ENCODE measurements around the gene EEF1A2. TPM values are rescaled to one million over a fixed set of nuclear protein-coding genes. Genes with fewer than 3 reads are reported as not detected.

Gene EEF1A2
- total RNA-seq, 2 experiments from 2014 or later, result 0.13 TPM; not detected in 1

DNA sequence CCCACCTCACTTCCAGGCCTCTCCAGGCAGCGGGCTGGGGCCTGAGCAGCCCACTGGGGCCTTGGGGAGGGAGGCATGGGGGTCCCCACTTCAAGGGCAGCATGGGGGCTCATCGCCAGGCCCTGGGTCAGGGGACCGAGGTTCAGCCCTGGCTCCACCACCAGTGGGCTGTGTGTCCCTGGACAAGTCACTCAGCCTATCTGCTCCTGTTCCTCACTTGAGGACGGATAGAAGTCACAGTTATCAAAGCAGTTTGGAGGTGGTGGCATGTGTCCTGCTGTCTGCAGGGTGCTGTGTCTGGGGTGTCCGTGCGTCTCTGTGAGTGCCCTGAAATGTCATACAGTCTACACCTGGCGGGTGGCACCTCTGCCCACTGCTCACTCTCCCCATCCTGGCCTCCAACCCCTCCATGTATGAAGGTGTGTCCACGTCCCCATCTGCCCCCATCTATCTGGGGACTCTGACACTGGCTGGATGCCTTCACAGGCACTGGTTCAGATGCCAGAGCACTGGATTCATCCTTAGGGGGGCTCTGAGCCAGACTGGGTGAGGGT is 3.6 kb downstream of the EEF1A2 start:
- ChIA-PET CTCF (interaction anchor here (1.0 to 3.0 kb wide), 7 partner anchors 10 to 370 kb away, joined by 3 to 23 read pairs (median 7); partner anchors contain the start of genes PPDPF, PTK6 and TPD52L2), POLR2A (no interaction called here)

DNA sequence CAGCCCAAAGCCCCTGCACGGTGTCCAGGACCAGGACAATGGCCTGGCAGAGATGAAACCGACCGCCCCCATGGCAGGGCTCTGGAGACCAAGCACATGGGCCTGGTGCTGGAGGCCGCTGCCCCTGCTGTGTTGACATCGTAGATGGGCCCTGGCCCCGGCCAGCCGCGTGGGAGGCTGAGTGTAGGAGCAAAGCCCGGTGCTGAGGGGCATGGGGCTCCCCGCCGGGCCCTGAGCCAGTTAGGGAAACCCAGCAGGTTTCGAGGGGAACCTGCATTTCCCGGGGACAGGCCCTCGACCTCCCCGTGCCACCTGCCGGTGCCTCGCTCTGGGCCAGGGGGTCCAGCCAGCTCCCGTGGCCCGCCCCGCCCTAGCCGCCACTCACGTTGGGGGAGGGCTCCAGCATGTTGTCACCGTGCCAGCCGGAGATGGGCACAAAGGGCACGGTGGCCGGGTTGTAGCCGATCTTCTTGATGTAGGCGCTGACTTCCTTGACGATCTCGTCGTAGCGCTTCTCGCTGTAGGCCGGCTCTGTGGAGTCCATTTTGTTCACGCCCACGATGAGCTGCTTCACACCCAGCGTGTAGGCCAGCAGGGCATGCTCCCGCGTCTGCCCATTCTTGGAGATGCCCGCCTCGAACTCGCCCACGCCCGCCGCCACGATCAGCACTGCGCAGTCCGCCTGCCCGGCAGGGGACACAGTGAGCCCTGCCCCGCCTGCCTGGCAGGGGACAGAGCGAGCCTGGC is 4.3 kb downstream of the EEF1A2 start:
- CTCF ChIA-PET, result interaction anchor here (1.0 kb wide), 1 partner anchor 24 kb away, joined by 3 read pairs; no protein-coding TSS in a partner anchor
- POLR2A ChIA-PET, result no interaction called here

DNA sequence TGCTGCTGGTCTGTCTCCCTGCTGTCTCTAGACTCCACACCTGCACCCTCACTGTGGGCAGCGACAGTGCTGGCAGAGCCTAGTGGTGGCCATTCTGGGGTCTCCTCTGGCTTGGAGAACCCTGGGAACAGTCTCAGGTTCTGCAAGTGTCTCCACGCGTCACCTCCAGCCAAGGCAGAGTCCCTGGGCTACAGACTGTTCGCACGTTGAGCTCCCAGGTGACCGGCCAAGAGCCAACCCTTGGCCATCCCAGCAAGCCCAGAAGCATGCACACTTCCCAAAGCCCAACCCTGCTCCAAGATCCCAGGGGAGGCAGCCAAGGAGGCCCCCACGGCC is 4.8 kb downstream of the EEF1A2 start:
- ChIA-PET POLR2A (no interaction called here), CTCF (interaction anchor here (0.9 to 1.0 kb wide), 2 partner anchors 9 to 24 kb away, joined by 3 read pairs; no protein-coding TSS in a partner anchor)

DNA sequence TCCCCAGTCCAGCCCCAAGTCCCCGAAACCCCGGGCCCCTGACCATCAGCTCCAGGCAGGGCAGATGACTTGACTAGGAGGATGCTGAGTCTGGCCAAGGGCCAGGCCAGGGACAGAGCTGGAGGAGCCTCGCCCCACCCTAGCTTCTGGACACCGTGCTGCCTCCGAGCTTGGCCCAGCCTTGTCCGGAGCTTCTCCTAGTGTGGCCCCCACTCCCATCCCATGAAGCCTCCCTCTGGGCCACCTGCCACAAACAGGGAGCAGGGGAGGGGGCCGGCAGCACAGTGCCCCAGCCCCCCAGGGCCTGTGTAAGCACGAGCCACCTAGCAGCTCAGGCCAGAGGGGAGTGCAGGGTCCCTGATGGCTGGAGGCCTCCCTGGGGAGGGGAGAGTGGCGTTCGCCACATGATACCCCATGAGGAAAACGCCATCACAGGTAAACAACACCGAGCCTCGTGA is 5.3 kb downstream of the EEF1A2 start:
- ChIA-PET CTCF (interaction anchor here (0.9 kb wide), 1 partner anchor 9 kb away, joined by 3 read pairs; no protein-coding TSS in a partner anchor), POLR2A (no interaction called here)

DNA sequence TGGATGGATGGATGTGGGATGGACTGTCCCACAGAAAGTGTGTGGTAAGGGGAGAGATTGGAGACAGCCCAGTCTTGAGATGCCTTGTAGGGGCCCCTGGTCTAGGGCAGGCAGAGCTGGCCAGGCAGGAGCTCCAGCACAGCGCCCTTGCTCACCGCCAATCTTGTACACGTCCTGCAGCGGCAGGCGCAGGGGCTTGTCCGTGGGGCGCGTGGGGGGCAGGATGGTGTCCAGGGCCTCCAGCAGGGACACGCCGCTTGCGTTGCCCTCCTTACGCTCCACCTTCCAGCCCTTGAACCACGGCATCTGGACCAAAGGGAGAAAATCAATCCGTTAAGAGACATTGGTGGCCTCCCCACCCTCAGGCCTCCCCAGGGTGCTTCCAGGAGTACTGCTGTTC is 5.9 kb downstream of the EEF1A2 start:
- CTCF ChIA-PET, result interaction anchor here (0.9 kb wide), 1 partner anchor 10 kb away, joined by 3 read pairs; no protein-coding TSS in a partner anchor
- POLR2A ChIA-PET, result no interaction called here

DNA sequence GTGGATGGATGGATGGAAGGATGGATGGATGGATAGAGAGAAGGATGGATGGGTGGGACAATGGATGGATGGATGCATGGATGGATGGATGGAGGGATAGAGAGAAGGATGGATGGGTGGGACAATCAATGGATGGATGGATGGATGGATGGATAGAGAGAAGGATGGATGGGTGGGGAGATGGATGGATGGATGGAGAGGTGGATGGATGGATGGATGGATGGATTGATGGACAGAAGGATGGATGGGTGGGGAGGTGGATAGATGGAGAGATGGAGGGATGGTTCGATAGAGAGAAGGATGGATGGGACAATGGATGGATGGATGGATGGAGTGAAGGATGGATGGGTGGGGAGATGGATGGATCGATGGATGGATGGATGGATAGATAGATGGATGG is 6.4 kb downstream of the EEF1A2 start:
- ChIA-PET POLR2A (no interaction called here), CTCF (no interaction called here)

DNA sequence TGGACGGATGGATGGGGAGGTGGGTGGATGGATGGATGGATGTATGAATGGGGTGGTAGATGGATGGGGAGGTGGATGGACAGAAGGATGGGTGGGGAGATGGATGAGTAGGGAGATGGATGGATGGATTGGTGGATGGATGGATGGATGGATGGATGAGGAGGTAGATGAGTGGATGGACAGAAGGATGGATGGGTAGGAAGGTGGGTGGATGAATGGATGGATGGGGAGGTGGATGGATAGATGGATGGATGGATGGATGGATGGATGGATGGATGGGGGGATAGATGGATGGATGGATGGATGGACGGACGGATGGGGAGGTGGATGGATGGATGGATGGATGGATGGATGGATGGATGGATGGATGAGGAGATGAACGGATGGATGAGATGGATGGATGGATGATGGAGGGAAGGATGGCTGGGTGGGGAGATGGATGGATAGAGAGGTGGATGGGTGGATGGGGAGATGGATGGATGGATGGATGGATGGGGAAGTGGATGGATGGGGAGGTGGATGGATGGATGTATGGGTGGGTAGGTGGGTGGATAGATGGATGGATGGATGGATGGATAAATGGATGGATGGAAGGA is 7.2 kb downstream of the EEF1A2 start:
- CTCF ChIA-PET, result no interaction called here
- POLR2A ChIA-PET, result no interaction called here

DNA sequence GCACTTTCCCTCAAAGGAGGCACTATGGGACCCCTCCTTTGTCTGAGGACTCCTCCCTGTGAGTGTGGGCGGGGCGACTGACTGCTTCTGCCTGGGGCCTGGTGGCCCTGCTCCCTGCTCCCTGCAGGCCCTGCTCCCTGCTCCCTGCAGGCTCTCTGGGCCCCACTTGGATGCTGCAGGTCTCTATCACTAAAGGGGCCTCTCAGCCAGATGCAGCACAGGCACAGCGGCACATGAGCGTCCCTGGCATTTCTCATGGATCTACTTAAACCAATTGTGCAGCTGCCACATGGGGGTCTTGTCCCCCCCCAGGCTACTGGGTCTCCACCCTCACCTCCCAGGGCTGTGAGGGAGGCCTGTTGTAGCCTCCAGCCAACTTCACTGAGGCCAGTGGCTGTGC is 7.8 kb downstream of the EEF1A2 start:
- ChIA-PET CTCF (no interaction called here), POLR2A (no interaction called here)

DNA sequence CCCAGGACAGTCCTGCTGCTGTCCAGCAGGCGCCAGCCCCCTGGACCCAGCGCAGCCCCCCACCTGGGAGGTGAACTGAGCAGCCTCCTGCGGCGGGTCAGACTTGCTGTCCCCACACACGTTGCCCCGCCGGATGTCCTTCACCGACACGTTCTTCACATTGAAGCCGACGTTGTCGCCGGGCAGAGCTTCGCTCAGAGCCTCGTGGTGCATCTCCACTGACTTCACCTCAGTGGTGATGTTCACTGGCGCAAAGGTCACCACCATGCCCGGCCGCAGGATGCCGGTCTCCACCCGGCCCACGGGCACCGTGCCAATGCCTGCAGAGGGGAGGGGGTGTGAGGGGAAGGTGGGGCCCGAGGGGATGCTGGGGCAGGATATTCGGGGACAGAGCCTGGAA is 8.5 kb downstream of the EEF1A2 start:
- CTCF ChIA-PET, result no interaction called here
- POLR2A ChIA-PET, result no interaction called here

DNA sequence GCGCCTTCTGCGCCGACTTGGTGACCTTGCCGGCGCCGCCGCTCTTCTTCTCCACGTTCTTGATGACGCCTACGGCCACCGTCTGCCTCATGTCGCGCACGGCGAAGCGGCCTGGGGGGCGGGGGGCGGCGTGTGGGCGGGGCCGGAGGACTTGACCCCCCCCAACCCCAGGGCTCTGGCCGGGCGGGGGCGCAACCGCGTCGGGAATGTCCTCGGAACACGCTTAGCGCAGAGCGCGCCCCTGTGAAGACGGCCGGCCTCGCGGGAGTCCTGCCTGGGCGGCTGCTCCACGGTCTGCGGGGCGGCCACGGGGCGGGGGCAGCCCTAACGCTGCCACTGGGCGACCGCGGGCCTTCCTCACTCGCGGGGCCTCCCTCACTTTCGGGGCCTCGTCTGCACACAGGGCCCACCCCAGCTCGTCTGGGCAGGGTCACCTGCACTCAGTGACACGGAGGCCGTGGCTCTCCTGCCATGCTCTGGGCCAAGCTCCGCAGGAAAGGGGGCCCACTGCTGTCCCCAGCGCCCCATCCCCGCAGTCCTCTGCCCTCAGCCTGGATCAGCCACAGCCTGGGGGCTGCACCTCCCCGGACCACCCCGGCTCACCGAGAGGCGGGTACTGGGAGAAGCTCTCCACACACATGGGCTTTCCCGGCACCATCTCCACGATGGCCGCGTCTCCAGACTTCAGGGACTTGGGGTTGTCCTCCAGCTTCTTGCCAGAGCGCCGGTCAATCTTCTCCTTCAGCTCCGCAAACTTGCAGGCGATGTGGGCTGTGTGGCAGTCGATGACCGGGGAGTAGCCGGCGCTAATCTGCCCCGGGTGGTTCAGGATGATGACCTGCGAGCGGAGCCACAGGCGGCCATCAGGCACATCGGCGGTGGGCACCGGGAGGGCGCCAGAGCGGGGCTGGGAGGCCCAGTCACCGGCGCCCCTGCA is 10.3 kb downstream of the EEF1A2 start:
- CTCF ChIA-PET, result no interaction called here
- POLR2A ChIA-PET, result no interaction called here

DNA sequence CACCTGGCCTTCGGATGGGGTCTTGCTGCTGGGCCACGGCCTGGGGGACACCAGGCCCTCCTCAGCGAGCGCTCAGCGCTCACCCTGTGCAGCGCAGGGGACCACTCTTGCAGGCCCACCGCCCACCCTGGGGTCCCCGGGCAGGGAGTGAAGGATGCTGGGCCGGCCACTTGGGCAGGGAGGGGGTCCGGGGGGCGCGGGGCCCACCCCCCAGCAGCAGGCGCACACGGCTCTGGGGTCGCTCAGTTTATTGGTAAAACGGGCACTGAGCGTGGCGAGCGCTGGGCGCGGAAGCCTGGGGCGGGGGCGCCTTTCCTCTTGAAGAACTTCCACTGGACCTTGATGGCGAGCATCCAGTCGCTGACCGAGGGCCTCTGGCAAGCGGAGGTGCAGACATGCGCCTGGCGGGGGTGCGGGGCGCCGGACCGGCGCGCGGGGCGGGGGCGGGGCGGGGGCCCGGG is 11.1 kb downstream of the EEF1A2 start:
- ChIA-PET CTCF (no interaction called here), POLR2A (no interaction called here)

DNA sequence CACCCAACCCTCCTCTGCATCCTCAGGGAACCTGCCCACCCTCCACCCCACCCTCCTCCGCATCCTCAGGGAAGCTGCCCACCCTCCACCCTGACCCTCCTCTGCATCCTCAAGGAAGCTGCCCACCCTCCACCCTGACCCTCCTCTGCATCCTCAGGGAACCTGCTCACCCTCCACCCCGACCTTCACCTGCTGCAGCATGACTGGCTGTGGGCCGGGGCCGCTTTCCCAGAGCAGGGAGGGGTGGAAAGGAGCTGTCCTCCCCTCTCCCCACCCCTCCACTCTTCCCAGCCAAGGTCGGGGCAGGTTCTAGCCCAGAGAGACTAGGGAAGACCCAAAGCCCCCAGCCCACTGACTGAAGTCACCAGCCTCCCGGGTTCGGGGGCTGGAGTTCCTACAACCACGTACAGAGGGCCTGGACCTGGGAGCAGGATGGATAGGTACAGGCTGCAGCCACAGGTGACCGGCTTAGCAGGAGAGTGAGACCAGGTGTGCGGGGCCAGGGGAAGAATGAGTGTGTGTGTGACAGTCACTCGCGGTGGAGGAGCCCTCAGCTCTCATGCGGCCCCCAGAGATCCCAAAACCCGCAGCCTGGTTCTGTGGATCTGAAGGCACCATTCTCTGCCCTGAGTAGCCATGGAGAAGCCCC is 11.6 kb downstream of the EEF1A2 start:
- CTCF ChIA-PET, result no interaction called here
- POLR2A ChIA-PET, result no interaction called here

DNA sequence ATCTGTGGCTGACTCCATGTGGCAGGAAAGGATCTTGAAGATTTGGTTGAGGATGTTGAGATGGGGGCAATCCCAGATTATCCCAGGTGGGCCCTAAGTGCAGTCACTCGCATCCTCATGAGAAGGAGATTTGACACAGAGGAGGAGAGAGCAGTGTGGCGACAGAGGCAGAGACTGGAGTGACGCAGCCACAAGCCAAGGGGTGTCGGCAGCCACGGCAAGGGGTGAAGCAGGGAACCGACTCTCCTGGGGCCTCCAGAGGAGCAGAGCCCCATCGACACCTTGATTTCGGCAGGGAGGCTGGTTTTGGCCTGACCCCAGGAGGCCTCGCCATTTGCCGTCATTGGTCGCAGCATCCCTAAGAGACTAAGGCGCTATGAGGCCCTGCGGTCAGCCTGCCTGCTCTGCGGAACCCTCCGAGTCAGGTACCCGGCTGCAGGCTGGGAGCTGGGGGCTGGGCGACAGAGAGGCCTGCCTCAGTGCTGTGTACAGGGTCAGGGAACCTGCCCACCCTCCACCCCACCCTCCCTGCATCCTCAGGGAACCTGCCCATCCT is 12.5 kb downstream of the EEF1A2 start:
- ChIA-PET POLR2A (no interaction called here), CTCF (no interaction called here)

DNA sequence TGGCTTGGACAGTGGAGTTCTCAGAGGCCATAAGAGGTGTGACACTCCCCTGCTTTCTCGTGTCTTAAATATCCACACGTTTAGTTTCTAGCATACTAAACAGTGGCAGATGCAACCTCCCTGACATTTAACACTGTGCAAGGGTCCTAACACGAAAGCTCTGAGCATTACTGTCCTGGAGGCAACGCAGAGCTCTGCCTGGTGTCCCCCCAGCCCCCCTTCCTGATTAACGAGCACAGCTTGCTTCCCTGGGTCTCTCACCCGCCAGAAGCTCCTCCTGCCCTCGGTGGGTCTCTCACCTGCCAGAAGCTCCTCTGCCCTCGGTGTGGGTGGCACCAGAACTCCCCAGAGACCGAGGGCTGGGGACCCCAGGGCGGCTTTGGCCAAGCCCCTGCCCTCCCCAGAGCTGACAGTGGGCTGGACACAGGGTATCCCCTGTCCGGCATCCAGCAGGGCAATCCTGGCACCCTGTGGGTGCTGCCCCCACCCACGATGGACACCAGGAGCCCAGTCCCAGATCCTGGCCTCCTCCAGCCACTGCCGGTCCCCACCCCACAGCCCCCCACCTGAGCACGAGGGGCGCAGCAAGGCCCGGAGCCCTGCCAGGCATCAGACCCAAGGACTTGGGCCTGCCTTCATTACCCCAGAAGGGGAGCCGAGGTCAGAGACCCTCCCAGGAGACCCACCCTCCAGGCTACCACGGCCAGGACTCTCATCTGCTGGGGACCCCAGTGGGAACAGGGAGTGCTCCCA is 14.1 kb downstream of the EEF1A2 start:
- POLR2A ChIA-PET, result no interaction called here
- CTCF ChIA-PET, result interaction anchor here (0.9 to 1.1 kb wide), 2 partner anchors 11 to 43 kb away, joined by 3 read pairs; no protein-coding TSS in a partner anchor

DNA sequence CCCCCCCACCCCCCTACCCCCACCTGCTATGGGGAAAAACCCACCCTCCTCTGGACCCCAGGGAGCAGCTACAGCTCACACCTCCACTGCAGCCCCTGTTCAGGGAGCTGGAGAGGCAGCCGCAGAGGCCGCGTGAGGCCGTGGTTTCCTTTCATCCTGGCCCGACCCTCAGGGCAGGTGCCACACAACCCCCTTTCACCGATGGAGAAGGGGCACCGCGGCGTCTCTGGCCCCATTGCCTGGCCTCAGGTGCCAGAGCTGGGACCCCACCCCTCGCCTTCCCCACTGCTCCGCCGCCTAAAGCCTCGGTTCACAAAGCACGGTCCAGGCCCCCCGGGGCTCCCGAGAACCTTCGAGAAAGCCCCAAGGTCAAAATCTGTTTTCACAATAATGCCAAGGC is 14.6 kb downstream of the EEF1A2 start:
- ChIA-PET POLR2A (no interaction called here), CTCF (interaction anchor here (0.9 to 1.1 kb wide), 2 partner anchors 12 to 42 kb away, joined by 3 read pairs; no protein-coding TSS in a partner anchor)

DNA sequence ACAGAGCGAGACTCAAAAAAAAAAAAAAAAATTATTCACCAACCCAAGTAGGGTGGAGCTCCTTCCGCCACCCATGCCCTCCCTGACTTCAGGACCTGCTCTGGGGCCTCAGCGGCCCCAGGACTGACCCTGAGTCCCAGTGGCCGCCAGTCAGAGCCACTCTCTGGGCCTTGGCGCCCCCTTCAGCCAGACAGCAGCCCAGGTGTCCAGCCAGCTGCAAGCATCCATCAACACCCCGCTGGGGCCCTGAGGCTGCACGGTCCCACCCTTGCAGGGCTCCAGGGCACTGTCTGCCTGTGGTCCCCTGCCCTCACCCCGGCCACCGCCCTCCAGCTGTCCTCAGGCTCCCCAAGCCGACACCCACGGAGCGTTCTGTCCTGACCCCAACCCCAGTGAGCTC is 15.0 kb downstream of the EEF1A2 start:
- CTCF ChIA-PET, result interaction anchor here (0.9 to 1.1 kb wide), 2 partner anchors 12 to 42 kb away, joined by 3 read pairs; no protein-coding TSS in a partner anchor

DNA sequence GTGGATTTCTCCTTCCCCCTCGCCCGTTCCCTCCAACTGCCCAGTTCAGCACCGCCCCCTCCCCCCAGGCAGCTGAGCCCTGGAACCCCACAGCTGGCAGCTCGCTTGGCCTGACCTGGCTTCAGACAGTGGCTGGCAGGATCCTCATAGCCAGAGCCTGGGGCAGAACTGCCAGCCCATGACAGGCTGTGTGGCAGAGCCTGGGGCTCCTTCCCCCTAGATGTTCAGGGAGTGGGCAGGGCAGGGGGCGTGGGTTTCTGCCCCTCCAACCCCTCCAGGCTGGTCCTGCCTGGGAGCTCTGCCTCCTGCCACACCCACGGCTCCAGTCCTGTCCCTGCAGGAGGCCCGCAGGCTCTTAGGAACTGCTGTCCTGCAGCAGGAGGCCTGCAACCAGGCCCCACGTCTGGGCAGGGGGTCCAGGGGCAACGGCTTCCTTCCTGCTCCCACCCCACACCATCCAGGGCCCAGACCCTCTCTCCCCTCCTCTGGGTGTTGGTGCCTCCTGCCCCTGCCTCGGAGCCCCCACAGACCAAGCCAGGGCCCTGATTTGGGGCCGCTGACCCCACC is 16.8 kb downstream of the EEF1A2 start:
- POLR2A ChIA-PET, result interaction anchor here (1.0 kb wide), 1 partner anchor 39 kb away, joined by 4 read pairs; no protein-coding TSS in a partner anchor
- CTCF ChIA-PET, result interaction anchor here (1.1 kb wide), 1 partner anchor 18 kb away, joined by 3 read pairs; no protein-coding TSS in a partner anchor

More for the DNA sequence above, 15.0 kb downstream of the EEF1A2 start:
- POLR2A ChIA-PET, result no interaction called here

DNA sequence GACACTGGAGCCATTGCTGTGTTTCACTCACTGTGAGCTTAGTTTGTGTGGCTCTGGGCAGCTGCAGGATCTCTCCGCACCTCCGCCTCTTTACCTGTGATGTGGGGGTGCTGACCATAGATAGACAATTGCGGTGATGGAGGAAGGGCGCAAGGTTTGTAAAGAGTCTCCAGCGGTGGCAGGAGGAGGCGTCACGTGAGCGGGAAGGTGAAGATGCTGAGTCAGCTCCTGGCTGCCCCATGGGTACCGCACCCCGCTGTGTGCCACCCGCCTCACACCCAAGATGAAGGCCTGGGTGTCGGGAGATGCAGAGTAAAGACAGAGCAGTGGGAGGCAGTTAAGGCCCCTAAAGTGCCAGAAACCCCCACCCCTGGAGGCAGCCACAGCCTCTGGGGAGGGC is 17.4 kb downstream of the EEF1A2 start:
- CTCF ChIA-PET, result no interaction called here
- POLR2A ChIA-PET, result no interaction called here
